ENCODE data around the gene ZNF778.

Gene ZNF778

DNA sequence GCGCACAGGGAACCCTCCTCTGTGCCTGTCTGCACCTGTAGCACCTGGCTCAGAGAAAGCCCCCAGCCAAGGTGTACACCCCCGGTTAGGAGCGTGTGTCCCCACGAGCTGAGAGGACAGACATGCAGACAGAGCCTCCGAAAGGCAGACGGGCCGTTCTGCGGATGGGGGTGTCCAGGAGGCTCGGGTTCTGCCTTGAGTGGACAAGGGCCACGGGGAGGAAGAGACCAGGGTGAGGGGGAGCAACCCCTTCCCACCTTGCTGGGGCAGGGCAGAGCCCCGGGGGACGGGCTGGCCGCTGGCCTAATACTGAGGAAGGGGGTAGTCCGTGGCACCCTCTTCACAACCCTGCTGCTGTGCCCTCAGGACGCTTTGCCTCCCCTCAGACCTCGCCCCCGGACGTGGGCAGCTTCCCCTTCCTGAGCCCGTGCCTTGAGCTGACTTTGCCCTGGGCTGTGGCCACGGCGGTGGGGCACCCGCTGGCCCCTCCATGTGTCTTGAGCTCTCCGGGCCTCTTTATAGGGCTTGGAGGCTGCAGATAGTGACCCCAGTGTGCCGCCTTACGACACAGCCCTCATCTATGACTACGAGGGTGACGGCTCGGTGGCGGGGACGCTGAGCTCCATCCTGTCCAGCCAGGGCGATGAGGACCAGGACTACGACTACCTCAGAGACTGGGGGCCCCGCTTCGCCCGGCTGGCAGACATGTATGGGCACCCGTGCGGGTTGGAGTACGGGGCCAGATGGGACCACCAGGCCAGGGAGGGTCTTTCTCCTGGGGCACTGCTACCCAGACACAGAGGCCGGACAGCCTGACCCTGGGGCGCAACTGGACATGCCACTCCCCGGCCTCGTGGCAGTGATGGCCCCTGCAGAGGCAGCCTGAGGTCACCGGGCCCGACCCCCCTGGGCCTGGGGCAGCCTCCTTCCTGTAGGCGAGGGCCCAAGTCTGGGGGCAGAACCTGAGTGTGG, 22.9 kb upstream of the ZNF778 start:
- peak; percentile 11 for DNase-seq

DNA sequence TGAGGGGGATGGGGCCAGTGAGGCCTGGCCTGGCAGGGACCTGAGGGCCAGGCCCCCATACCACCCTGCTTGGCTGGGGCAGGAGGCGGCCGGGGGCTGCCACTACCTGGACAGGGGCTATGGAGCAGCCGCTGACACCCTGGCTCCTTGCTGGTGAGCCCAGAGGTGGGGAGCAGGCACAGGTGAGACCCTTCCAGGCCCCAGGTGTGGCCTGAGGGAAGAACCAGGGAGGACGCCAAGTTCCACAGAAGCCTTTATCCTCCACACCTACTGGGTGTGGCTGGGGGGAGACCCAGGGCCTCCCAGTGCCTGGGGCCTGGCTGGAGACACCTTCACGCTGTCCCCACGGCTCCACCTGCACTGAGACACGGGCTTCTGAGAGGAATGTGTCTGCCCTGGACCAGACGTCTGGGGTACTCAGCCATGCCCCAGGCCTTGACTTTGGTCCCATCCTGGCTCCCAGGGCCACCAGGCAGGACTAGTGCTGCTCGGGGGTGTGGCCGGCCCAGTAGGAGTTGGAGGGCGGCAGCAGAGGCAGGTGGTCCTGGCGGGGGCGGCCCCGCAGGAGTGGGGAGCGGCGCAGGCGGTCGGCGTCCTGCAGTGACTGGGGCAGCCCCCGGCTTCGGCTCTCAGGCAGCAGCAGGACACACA, 21.9 kb upstream of the ZNF778 start:
- DNase-seq, result peak; percentile 4

DNA sequence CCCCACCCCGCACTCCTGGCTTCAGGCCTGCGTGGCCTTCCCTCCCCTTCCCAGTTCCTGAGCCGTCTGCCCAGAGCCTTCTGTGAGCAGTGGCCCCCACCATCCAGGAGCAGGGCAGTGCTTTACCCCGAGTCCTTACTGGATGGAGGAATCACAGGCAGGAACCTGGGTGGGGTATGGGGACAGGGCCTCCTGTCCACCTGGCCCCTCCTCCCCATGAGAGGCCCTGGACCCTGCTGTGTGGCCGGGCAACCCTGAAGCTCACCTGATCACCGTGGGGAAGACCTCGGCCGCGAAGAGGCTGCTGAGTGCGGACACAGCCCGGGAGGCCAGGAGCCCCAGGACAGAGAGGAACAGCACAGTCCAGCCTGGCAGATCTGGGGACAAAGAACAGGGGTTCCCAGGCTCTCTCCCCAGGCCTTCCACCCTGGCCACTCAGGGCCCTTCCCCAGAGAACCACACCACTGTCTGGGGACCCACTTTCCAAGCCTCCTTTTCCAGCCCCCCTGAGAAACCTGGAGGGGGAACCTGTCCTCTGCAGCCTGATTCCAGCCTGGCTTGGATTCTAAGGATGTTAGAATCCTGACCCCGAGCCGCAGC, 20.4 kb upstream of the ZNF778 start:
- peak; percentile 2 for DNase-seq

DNA sequence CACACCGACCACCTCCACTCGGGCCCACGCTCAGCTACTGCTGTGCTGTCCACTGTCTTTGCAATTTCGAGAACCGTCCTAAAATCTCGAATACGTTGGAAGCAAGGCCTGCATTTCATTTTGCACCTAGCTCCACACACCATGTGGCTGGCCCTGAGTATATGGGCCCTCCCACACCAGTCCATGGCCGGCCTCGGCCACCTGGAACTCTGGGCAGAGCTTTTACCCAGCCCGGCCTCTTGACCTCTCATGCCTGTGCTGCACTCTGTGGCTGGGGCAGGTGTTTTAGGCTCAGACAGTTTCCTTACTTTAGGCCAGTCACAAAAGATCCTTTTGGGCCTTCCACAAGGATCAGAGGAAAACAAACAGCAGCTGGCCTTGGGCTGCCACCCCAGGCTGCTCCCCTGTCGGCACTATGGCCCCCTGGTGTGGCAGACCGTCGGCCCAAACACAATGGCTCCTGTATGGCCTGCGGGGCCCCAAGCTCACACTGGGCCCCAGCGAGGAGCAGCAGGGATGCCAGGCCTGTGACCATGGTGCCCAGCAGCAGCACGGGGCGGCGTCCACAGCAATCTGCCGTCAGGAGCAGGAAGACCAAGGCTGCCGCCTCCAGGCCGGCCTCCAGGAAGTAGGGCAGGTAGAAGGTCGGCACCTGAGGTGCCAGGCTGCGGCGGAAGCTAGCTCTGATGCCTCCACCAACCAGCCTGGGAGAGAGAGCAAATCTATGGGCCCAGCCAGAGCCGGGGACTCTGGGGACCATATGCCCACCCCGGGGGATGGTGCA, 19.7 kb upstream of the ZNF778 start:
- no peak for DNase-seq

DNA sequence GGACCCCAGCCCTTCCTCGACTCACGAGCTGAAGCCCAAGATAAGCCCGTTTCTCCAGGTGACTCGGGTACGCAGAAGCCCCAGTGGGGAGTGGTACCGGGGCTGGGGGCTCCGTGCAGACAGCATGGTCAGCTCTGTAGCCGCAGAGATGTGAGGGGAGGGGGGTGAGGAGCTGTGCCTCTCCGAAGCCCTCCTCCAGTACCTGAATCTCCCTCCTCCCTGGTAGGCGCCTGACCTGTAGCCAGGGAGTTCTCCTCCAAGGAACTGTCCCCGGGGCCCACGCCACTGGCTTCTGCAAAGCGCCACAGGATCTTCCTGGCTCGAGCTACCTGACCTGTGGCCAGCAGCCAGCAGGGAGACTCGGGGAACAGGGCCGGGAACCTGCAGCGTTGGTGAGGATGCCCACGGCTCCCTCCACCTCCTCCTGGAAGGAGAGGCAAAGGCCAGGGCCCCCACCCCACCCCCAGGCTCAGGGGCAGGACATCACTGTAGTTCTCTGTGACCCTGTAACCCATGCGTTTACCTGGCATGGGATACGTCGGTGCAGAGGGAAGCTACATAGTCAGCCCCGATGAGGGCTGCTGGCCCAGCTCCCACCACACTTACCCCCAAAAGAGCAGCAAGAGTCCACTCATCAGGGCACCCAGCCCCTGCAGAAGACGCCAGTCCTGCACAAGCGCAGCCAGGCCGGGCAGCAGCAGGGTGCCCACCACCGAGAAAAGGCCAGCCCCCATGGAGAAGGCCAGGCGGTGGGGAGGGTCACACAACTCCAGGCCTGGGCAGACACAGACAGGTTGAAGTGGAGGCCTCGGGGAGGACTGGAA, 18.9 kb upstream of the ZNF778 start:
- no peak for DNase-seq

DNA sequence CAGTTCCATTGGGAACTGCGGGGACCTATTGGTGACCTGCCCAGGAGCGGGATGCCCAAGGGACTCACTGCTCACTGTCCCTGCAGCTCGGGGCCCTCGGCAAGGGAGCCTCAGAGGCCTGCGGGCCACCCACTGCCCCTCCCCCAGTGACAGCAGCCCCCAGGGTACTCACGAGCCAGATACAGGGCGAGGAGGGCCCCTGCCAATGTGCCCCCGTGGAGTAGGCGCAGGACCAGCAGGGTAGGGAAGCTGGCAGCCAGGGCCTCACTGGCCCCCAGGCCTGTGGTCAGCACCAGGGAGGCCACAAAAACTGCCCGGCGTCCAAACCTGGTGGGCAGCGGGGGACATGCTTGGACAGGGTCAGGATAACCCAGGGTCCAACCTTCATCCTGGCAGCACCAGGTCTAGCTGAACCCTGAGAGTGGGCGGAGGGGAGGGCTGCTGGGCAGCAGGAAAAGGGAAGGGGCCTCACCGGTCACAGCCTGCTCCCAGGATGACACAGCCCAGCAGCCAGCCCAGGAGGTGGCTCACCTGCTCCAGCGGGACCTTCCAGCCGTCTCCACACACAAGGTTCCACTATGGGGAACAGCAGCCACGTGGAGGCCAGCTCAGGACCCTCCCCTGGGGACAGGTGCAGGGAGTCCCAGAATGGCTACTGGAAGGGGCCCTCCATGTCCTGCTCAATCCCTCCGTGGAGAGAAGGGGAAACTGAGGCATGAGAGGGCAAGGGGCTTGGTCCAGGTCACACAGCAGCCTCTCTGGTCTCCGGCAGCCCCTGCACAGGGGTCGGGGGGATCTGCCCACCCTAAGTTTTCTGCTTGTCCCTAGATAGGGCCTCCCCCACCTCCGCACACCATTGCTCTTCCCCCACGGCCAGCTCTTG, 18.0 kb upstream of the ZNF778 start:
- no peak for DNase-seq

DNA sequence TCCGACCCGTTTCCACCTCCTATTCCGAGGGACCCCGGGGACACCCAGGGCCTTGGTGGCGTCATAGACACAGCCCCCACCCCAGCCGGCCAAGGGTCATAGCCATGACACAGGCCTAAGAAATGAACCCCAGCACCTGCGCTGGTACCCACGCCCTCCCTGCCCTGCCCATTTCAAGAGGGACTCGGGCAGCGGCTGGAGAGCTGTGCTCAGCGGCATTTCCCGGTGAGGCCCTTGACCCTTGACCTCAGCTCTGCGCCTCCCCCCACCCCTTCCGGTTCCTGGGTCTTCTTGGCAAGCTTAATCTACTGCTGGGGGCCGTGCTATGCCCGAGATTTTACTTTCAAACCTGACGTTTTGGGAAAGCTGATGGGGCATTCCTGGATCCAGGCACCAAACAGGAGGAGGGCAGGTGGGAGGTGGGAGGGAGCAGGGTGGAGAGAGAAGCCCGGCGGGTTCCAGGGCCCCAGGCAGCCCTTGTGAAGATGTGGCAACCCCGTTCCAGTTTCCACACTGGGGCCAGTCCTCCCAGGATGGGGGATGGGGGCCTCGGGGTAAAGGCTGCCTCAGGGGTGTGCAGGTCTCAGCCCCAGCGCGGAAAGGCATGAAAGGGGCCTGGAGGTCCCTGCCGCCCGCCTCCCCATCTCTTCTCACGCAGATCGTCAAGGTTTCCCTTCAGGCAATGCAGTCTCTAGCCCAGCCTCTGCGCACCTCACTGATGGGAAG, 17.2 kb upstream of the ZNF778 start, which contains the start of gene SLC22A31:
Gene SLC22A31 (minus strand): TSS at position 414 of the 726 bp plus-strand sequence. CDS start 36 bp downstream, at position 378.
- DNase-seq, result no peak

DNA sequence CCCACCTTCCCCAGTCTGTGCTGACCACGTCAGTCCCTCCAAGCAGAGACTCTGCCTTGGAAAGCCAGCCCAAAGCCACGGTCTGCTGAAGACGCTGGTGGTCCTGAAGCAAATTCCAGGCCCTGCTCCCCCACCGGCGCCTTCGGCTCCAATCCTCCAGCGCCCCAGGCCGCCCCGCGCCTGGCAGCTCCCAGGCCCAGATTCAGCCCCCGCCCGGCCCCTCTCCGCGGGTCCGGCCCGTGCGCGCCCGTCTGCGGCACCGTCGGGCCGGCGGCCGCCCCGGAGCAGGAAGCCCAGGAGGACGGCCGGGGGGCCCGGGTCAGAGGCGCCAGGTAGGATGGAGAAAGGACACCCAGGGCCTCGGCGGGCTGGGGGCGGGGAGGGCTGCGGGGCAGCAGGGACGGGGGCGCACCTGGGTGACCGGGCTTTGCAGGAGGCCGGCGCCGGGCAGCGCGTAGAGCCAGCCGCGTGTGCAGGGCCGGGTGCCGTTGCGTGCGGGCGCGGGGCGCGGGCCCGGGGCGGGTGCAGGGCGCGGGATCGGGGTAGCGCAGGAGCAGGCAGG, 16.6 kb upstream of the ZNF778 start:
- no peak for DNase-seq

DNA sequence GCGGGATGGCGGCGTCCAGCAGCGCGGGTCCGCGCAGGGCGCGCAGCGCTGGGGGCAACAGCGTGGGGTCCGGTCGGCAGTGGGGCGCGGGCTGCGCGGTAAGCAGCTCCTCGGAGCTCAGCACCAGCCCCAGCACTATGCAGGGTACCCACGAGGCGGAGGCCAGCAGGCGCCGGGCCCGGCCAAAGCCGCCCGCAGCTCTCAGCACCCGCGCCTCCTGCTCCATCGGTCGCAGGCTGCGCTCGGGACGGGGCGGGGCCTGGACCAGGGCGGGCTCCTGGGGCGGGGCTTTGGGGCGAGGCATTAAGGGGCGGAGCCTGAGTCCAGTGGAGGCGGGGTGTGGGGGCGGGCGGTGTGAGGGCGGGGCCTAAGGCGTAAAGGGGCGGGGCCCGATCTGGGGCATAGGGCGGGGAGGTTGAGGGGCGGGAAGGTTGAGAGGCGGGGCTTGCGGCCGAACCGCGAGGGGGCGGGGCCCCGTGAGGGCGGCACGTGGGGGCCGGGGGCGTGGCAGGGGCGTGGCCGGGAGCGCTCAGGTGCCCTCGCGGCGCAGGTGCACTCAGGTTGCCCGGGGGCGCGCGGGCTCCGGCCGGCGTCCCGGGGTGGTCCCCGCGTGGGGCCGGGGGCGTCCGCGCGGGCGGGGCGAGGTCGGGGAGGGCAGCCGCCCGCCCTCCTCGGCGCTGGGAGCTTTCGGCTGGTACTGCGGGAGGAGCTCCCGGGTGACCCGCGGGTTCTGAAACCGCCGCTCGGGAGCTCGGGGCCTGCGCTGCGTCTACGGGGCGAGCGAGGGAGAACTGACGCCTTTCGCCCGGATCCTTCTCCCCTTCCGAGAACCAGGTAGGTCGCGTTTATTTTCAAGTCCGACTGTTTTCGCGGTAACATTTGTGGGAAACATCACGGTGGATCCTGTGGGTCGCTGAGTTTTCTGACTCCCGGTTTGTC, 15.8 kb upstream of the ZNF778 start:
- no peak for DNase-seq

DNA sequence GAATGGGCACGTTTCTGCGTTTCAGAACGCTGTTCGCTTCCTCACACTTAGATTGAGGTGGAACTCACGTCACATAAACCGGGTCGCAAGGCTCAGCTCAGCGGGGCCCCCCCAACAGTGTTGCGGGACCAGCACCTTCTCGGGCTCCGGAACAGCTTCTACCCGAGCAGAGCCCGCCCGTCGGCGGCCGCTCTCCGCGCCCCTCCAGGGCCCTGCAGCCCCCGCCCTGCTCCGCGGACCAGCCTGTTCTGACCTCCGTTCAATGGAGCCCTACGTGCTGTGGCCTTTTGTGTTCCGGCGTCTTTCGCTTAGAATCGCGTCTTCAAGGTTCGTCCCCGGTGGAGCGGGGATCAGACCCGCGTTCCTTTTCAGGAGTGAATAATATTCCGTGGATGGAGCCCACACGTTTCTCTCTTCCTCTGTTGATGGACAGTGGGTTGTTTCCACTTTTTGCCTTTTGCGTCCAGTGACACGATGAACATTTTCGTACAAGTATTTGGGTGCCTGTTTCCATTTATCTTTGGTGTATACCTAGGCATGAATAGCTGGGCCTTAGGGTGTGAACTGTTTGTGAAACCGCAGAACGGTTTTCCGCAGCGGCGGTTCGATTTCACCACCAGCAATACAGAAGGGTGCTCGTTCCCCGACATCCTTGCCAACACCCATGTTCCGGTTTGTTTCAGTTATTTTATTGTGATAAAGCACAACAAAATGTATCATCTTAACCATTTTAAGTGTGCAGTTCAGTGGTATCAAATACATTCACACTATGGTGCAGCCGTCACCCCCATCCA, 14.9 kb upstream of the ZNF778 start:
- DNase-seq, result no peak

DNA sequence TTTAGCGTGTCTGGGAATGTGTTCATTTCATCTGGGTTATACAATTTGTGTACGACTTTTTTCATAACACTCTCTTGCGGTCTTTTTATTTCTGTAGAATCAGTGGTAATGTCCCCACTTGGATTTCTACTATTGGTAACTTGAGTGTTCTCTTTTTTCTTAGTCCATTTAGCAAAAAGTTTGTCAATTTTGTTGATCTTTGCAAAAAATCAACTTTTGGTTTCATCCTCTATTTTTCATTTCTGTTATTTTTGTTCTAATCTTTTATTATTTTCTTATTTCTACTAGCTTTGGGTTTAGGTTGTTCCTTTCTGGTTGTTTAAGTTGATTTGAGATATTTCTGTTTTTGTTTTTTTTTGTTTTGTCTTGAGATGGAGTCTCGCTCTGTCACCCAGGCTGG, 9.5 kb upstream of the ZNF778 start:
- DNase-seq, result no peak

DNA sequence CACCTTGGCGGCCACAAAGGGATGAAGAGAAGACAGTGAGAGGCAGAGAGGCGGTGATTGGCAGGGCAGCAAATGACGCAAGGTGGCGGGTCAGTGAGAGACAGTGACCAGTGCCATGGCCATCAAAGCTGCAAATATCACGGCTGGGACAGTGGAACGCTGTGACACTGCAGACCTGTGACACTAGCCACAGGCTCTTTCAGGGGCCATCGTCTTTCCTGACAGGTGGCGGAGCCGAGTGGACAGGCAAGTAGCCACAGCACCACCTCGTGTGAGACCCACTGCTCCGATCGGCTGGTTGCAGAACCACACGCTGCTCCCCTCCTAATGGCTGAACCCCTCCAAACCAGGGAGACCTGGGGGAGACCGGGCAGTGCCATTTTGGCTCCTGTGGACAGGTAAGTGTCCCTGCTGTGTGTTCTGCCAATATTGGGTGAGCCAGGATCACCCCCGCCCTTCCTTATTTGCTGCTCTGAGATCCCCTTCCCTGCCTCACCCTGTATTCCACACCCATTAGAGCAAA, 7.9 kb upstream of the ZNF778 start:
- no peak for DNase-seq

DNA sequence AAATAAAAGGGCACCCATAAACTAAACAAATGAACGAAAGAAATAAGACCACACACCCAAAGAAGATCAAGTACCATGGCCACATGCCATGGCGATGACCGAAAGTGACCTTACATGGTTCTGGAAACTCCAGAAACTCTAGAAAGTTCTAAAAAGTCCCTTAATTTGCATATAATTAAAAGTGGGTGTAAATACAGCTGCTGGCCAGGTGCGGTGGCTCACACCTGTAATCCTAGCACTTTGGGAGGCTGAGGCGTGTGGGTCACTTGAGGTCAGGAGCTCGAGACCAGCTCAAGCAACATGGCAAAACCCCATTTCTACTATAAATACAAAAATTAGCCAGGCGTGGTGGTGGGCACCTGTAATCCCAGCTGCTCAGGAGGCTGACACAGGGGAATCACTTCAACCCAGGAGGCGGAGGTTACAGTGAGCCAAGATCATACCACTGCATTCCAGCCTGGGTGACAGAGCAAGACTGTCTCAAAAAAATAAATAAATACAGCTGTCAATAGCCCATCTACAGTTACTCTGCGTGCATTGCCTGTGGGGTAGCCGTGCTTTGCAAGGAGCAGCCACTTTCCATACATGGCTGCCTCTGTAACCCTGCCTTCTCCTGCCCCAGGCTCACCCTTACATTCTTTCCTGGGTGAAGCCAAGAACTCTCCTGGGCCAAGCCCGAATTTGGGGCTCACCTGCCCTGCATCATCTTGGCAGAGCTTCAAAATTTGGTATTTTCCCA, 7.2 kb upstream of the ZNF778 start:
- no peak for DNase-seq

DNA sequence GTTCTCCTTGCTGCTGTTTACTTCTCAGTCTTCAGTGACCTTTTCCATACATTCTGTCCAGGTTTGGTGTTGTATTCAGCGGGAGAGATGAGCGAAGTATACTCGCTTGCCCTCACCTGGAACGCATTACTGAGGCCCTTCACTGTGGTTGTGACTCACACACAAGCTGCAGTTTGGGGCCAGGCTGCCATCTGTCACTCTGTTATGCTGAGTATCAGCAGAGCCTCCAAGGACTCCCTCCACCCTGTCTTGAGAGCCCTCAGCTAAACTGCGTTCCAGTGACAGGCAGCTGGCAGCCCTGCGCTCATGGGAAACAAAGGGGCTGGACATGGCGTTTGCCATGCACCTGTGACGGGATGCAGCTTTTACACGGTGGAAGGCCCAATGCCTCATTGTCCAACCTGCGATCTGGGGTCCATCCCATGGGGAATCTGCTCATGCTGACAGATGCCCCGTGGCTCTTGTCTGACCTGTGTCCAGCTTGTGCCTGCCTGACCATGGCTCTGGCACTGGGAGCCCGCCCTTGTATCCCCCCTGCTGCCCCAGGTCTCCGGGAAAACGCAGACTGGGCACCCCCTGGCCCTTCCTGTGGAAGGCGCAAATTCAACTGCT, 6.5 kb upstream of the ZNF778 start:
- DNase-seq, result peak; percentile 16

DNA sequence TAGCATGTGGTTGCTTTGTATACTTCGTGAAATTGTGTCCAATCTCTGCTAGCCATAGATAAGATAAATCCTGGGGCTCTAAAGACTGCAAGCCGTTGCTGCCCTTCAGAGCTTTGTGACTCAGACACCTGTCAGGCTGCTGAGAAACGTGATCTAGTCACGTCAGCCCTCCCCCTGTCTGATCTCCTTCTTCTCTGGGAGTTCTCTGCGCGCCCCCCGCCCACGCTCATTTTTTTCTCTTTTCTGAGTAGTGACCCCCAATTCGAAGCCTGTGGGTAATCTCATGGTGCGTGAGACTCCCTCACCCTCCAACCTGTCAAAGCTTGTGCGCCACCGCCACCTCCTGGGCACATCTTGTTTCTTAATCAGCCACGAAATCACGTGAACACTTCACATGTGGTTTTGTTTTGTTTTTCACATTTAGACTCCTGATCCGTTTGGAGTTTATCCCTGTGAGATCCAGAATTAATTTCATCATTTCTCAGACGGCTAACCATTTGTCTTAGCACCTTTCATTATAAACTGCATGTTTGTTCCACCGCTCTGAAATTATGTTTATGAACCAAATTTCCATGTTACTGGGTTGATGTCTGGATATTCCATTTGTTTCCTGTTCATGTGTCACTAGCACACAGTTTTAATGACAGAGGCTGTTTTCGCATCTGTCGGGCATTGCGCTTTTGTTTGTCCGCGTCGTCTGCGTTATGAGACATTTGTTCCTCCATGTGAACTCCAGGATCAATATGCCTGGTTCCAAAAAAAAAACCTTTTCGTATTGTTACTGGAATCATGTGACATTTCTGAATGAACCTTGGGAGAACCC, 977 bp upstream of the ZNF778 start:
- DNase-seq, result peak; percentile 87

DNA sequence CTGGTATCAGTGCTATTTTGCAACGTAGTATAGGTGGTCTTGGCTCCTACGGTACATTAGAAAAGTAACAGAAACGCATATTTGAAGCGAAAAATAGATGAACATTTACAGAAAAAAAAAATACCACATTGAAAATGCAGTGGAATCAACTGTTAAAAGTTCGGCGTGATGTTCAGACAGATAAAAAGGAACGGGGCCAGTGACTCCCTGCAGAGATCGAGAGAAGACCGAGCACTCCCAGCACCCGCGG, 440 bp upstream of the ZNF778 start:
- DNase-seq, result no peak

All from retina (tissue), 1 donor.